CD4-positive, alpha-beta T cell treated with Interleukin-15 for 1 hour (primary cell): Measurements from ENCODE around the gene PABPC1L.

Source experiments
- DNase-seq: peaks from one replicate; pipeline ENCODE4 v3.0.0-alpha.2; 2020

The PABPC1L gene

DNA sequence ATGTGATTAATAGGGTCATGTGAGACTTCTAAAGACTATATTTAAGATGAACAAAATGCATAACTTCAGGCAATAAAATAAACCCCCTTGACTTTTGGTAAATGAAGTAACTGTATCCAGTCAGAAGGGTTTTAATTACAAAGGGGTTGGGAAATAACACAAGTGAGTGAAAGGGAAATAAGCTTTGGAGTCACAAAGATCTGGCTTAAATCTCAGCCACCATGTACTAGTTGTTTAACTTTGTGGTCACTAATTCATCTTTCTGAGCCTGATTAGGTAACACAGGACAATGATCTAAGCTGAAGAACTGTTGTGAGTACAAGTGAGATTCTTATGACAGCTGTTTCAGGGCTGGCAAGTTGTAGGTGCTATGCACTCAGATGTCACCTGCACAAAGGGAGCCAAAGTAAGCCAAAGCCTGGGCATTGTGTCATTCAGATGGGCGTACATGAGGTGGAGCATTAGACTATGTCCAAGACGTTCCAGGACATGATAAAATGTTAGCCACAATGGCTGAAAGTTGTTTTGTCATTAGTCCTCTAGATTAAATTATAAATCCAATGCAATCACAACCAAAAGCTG, 36.5 kb downstream of the PABPC1L start:
- DNase-seq = no peak

DNA sequence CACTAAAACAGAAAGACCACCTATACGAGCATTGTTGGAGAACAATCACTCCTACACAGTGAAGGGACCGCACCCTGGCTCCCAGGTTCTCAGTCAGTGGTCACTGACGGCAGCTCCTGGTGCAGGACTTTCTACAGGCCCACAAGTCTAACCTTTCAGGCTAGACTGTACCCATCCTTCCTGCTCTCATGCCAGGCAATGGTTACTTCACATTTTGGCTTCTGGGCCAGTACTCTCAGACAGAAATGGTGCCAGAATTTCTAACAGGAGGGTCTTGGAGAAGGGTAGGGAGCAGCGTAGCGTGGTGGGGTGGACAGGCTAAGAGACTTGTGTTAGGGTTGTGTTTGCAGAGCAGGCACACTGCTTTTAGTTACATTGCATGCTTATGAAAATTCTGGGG, 38.2 kb downstream of the PABPC1L start:
- no peak for DNase-seq

- DNase-seq = no peak
Measured at GRCh38 chr20:44948513-44948912, 38.7 kb downstream of the PABPC1L start.

- no peak for DNase-seq
Measured at GRCh38 chr20:44950368-44950767, 40.5 kb downstream of the PABPC1L start.

- DNase-seq = no peak
Measured at GRCh38 chr20:44952731-44953130, 42.9 kb downstream of the PABPC1L start.

GRCh38 chr20:44954211-44954610, 44.4 kb downstream of the PABPC1L start:
- no peak for DNase-seq

DNA sequence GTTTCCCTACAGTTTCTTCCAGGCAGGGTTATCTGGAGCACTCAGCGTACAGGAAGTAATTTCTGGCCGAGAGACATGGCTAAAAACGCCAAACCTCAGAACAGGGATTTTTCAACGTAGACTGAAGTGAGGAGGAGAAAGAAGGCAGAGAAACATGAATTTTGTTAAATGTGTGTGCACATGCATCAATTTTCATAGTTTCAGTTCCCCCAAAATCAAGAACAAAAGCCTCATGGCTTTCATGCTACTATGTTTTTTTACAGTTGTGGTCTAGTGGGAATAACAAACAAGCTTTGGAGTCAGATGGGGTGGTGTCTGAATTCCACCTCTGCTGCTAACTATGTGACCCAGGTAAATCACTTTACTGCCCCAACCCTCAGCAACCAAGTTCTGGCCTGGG, 45.4 kb downstream of the PABPC1L start:
- DNase-seq = no peak

GRCh38 chr20:44956410-44956809, 46.5 kb downstream of the PABPC1L start:
- no peak for DNase-seq

DNA sequence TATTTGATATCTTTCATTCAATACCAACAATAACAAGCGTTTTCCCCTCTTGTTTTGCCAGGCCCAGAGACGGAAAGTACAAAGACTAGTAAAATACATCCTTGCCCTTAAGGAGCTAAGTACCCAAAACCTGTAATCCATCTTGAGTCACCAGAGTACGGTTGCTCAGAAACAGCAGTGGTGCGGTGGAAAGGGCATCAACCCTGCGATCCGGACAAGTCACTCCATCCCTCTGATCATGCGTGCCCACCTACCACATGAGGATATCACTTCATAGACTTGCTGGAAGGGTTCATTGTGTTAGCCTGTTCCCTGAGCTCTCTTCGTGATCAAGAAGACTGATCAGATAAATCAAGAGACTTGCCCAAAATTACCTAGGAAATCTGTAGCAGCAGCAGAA, 48.4 kb downstream of the PABPC1L start:
- no peak for DNase-seq

DNA sequence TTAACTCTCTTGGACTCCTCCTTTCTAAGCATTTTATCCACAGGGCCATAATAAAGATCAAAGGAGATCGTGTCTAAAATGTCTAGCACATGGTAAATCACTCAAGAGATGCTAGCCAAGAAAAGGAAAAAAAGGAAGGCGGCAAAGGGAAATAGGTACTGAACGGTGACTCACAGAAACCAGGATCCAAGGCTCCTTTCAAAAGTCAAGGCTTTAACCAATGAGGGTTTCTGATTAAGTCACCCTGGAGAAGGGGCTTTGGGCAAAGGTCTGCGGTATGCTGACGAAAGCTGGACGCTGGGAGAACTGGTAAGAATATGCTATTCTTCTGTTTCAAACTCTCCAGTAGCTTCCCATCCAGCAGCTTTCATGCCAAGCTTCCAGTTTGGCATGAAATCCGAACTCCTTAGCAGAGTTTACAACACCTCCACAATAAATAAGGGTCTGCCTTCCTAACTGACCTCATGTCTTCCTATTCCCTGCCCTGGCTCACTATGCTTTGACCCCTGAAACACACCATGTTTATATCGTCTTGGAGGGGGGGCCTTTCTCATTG, 49.3 kb downstream of the PABPC1L start:
- DNase-seq = no peak

- DNase-seq = peak; percentile 33
Measured at GRCh38 chr20:44959638-44960102, 49.8 kb downstream of the PABPC1L start.

GRCh38 chr20:44960103-44960852, 50.4 kb downstream of the PABPC1L start, which contains the start of gene TOMM34:
Gene TOMM34 (minus strand): TSS chr20:44960397. CDS start chr20:44960333, 64 bp downstream.
- DNase-seq = peak; percentile 92

- no peak for DNase-seq
Measured at GRCh38 chr20:44961011-44961869, 51.4 kb downstream of the PABPC1L start.

GRCh38 chr20:44961870-44962267, 52.0 kb downstream of the PABPC1L start:
- no peak for DNase-seq

- DNase-seq = no peak
Measured at GRCh38 chr20:44962483-44962882, 52.6 kb downstream of the PABPC1L start.

GRCh38 chr20:44963325-44964215, 53.7 kb downstream of the PABPC1L start:
- DNase-seq = no peak

DNA sequence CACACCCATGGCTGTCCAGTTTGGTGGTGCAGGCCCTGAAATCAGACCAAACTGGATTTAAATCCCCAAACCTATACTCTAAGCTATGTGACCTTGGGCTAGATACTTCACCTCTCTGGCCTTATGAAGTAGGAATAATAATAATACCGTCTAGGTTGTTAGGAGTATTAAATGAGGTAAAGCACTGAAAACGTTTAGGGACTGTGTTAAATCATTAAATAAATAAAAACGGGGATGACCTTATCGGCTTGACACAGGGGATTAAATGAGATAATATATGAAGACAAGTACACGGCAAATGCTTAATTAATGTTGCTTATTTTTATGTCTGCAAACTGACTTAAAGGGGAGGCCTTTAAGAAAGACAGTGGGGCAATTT, 55.8 kb downstream of the PABPC1L start:
- no peak for DNase-seq

- DNase-seq = peak; percentile 95
Measured at GRCh38 chr20:44966030-44966961, 56.4 kb downstream of the PABPC1L start, which contains the start of gene STK4. Gene STK4 (plus strand): TSS chr20:44966512. CDS start chr20:44966569, 57 bp downstream.

DNA sequence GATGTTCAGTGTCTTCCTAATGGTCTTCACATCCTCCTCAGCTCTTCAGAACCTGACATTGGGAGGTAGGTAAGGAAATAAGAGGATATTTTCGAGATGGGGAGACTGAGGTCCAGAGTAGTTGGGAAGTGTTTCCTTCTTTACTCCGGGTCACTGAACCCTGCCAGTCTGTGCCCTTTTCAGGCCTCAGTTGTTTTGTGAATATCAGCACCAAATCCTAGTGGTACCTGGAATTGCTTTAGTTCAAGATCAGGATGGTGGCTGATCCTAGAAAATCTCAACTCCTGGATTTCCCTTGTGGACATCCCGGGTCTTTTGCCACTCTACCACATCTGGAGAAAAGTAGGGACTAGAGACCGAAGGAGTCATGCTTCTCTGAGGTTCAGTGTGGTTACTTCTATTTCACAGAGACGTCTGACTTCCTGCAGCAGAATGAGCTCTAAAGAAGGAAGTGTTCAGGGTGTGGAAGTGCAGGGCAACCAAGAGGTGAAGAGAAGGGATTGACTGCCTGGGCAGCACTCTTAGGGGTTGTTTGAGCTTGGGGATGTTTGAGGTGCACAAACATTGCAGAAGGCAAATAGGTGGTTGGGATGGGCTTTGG, 57.4 kb downstream of the PABPC1L start:
- peak; percentile 65 for DNase-seq

GRCh38 chr20:44969300-44969894, 59.5 kb downstream of the PABPC1L start:
- no peak for DNase-seq
